HL-60/S4 (cell line): ENCODE data around the gene SPTB.

Experiments
- in situ Hi-C: fragments of 300-500 bp; cut with MboI; formaldehyde crosslinking; loops from 2 replicates; pipeline ENCODE4 v1.14.3; 2022; ENCODE audit warnings: low sequenced_read_pairs

The SPTB gene

DNA sequence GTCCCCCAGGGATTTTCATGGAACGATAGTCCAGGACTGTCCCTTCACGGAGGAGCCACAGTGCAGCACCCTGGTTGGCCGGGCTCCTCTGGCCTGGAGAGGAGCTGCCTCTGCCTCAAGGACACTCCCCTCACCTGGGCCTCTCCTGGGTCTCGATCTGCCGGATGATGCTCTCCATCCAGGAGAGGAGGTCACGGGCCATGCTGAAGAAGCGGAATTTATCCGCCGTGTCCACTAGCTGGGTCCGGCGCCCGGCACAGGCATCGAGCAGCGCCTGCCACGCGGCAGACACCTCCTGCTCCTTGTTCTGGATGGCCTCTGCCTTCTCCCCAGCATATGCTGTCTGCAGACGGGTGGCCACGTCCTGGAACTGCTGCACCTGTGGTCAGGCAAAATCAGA, 109.0 kb downstream of the SPTB start:
- in situ Hi-C loops, result no loop called here

DNA sequence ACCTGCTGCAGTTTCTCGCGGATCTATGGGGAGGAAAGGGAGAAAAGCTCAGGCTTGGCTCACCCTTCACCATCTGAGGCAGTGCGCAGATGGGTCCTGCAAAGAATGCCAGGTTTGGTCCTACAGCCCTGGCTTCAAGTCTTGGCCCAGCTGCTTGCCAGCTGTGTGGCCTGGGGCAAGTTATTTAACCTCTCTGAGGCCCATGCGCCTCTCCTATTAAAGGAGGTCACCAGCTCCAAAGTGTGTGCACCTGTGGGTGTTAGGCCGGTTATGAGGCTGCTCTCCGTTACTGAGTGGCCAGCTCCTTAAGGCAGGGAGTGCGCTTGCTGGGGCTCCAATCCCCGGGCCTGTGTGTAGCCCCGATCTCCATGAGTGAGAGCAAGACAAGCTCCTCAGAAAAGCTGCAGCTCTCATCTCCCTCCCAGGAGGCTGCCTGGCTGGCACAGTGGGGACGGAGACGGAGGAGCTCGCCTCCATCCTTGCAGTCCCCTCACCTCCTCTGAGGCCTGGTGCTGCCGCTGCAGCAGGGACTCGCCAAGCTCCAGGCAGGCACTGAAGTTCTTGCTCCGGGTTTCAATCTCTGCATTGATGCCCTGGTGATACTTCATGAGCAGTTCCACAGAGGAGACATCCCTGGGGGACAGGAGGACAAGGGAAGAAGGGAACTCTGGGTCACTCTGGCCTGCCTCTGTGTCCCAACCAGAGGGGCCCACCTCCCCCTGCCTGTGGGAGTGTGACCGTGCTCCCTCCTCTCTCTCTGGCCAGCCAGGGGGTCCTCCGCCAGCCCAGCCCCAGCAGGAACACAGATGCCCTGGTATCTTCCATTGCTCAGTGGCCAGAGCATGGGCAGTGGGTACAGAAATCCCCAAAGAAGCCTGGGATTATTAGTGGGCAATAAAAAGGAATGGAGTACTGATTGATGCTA, 110.3 kb downstream of the SPTB start:
- in situ Hi-C loops, result no loop called here

DNA sequence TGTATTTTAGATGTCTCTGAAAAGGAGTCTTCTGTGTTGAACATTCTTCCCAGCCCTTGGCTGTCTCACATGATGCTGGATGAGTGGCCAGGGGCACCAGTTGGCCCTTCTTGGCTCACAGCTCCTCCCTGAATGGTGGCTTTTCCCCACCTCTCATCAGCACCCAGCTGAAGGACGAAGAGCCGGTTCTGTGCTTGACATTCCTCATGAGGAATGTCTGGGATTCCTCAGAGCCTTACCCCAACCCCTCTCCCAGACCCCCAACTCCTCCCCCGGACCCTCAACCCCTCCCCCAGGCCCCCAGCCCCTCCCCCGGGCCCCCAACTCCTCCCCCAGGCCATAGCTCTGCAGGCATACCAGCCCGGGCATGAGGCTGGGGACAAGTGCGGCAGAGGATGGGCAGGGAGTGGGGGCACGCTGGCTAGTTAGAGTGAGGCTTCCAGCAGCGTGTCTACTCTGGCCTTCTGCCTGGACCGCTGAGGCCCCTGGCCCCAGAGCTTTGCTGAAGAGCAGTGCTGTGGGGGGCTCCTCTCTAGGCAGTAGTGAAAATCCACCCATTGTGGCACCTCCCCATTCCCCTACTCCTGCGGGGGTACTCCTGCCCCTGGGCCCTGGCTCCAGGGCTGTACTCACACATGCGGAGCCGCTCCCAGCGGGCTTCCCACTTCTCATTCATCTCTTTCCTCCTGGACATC, 111.2 kb downstream of the SPTB start:
- in situ Hi-C loops, result no loop called here

DNA sequence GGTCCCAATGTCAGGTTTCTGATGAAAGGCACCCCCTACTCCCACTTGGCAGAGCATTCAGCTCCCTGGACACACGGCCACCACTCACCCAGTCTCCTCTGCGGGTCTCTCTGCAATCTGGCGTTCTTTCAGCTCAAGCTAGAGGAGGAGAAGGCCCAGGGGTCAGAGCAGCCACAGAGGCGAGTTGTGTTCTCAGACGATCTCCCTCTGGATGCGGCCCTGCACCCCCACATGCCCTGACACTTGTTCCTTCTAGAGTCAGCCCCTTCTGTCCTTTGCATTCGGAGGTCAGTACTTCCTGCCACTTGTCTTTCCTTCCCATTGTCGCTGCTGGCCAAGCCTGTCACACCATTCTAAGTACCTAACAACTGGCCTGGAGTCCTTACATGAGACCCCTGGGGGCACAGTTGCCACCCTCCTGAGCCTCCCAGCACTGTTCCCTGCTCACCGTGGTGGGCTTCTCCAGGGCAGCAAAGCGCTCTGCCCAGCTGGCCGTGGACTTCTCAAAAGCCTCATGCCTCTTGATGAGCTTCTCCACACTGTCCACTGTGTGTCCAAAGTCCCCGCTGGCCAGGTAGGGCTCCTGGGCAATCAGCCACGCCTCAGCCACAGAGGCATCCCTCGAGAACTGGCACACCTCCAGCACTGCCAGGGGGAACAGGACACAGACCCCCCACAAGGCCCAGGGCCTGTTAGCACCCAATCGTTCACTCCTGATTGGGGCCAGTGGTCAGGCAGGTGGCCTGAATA, 112.3 kb downstream of the SPTB start:
- in situ Hi-C loops, result no loop called here

DNA sequence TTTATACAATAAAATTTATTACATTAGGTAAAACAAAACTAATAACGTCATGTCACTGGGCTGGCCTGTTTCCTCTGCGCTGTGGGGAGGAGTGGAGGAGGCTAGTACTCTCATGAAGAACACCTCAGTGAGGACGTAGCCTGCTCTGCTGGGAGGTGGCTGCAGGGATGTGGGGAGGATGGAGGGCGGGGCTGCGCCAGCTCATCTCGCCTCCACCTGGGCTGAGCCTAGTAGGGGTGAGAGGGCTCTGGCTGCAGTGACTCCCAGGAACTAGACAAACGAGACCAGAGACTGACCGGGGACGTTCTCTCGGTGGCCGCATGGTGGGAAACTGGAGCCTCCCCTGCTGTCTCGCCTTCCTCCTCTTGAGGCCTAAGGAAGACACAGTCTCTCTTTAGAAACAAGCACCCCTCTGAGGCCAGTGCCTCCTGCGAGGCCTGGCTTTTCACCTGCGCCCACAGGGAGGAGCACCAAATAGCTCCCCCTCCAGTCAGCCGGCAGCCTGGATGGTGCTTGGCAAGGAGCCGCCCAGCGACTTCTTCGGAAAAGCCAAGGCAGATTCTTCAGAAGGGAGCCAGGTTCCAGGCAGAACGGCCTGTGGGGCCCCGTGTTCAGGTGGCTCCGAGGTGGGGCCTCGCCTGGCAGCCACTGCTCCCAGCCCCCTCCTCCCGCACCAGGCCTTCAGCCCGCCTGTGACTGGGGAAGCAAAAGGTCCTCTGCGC, 113.1 kb downstream of the SPTB start:
- in situ Hi-C loops, result no loop called here

DNA sequence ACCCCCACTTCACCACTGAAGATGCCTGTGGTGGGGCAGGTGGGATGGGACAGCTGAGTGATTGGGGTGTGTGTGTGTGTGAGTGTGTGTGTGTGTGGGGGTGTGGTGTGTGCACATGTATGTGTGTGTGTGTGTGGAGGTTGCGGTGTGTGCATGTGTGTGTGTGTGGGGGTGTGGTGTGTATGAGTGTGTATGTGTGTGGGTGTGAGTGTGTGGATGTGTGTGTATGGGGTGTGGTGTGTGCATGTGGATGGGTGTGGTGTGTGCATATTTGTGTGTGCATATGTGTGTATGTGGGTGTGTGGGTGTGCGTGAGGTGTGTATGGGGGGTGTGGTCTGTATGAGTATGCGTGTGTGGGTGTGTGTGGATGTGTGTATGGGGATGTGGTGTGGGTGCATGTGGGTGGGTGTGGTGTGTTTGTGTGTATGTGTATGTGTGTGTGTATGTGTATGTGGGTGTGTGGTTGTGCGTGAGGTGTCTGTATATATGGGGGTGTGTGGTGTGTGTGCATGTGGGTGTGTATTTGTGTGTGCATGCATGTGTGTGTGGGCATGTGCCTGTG, 113.9 kb downstream of the SPTB start:
- in situ Hi-C loops, result no loop called here

DNA sequence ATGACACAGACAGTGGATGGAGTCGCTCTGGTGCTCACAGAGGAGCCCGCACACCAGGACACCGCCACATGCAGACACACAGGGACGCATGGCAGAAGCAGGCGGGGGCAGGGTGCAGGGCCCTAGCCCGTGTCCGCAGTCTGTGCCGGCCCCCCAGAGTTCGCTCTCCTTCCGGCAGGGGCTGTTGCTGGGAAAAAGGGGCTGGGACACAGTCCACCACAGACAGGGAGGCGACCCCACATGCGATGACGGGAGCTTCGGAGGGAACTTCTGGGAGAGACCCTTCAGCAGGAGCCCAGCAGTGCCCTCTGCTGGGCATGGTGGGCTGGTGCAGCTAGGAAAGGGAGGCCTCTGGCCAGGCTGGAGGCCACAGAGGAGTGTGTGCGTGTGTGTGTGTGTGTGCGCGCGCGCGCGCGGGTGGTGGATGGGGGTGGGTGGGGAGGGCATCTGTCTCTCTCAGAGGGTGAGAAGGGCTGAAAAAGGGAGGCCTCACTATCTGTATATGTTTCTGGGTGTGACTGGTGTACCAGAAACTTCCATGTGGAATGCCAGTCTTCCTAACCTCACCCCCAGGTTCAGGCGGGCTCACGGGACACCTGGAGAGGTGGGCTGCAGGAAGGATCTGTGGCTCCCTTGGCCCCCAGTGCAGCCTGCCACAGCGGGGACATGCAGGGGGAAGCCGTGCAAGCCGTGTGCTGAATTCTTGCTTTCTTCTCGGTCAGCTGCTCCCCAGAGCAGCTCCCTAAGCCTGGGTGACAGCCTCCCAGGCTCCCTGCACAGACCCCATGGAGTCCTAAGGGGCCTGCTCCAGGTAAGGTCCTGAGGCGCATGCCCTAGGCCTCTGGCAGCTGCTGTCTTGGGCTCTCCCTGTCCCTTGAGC, 114.8 kb downstream of the SPTB start:
- in situ Hi-C loops, result no loop called here

DNA sequence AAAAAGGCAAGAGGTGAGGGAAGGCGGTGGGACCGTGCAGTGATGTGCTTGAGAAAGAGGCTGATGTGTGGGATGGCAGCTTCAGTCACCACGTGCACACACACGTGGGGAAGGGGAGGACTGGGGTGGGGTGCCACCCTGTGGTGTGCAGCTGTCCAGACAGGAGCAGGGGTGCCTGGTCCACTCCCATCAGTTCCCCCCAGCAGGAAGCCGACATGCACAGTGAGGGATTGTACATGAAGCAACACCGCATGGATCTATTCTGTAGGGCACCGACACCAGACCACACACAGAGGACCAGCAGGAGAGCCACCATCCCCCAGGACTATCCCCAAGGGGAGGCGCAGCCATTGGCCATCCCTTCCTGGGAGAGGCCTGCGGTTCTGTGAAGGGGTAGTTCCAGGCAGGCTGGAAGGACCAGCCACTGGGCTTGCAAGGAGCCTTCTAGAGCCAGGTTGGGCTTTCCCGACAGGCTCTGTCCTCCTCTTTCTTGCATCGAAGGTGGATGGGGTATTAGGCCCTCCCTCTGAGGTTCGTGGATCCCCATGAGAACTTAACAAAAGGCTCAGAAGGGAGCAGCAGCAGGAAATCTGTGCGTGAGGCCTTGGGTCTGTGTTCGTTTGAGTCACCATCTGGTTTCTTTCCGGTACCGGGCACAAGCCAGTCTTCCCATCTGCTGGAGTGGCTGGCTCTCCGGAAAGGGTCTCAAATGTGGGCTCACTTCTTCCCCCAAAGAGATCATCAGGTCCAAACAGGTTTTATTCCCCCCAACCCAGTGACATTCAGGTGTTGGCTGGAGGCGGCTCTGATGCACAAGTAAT, 115.7 kb downstream of the SPTB start:
- in situ Hi-C loops, result no loop called here

DNA sequence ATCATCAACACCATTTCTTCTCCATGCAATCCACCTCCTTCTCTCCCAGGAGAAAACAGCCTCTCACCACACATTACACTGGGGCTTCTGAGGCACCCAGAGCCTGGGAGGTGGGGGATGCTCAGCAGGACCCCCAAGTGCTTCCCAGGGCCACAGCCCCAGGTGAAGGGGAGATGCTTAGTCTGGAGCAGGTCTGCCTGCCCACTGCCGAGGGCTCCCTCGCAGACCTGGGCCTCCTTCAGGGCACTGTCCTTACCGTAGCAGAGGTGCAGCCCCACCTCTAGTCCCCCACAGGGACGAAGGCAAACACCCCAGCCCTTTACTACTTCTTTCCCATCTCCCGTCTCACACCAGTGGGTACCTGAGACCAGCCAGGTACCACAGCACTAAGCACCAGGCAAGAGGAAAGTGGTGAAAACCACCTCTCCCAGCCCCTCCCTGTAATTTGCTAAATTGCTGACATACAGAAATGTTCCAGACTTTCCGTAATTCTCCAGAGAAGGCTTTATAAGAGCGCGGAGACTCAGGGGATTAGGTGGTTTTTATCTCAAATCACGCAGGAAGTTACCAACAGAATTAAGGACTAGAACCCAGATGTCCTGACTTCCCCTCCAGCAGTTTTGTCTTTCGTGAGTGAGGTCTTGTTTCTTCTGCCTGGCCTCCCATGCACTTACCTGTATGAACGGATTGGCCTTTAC, 116.5 kb downstream of the SPTB start:
- in situ Hi-C loops, result no loop called here

DNA sequence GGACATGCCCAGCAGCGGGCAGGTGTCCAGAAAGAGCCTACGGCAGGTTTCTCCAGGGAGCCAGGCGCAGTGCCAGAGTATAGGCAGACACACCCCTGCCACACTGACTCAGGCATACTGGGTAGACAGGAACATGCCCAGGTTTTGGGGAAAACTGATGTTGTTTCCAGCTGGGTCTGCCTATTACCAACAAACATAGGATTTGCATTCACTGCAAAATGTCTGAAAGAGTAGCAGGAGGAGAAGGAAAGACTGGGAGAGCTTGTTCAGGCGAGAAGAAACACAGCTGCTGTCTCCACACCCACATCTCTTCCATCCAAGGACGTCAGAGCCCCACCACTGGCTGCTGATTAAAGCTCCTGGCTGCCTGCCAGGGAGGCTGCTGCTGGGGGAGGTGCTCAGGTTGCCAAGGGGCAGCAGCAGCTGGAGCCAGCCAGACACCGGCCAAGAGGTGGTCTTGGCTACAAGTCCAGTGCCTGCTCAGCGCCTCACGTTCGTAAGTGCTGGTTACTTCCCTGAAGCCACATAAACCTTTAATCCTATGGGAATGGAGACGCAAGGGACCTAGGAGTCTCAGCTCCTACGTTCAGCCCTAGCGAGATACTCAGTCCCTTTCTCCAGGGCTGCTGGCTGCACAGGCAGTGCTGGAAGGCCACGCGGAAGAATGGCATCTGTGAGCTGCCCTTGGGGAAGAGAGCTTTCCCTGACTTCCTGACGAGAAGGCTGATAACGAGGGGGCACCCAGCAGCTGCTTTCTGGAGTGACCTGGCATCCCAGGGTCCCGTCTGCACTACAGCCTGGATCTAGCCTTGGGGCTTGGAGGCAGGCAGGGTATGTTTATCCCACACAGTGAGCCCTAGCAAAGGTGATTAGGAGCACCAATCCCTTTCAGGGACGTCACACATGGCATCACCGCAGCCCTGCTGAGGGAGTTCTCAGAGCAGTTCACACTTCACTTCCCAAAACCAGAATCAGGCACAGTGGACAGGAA, 117.4 kb downstream of the SPTB start:
- in situ Hi-C loops, result no loop called here

DNA sequence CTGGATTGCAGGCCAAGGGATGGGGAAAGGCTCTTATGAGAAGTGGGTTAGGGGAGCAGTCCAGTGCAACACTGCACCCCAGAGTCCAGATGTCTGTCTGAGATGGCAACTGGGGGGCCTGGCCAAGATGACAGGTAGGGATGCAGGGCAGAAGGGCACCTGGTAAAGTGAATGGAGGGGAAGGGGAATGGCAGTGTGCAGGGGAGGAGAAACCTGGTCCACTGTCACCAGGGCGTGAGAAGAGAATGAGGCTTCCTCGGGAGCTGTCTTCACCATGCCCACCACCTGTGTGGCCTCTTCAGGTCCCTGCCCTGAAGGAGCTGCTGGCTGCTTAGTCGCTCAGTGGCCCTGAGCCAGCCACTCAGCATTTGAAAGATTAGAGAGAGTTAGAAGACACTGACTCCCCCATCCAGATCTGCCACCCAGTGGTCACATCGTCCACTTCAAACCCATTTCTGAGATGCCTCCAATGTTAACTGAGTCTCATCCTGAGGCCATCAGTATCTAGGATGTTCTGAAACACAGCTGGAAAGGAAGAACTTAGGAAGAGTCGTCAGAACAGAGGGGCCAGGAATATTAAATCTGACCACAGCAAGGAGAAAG, 118.2 kb downstream of the SPTB start:
- in situ Hi-C loops, result no loop called here

DNA sequence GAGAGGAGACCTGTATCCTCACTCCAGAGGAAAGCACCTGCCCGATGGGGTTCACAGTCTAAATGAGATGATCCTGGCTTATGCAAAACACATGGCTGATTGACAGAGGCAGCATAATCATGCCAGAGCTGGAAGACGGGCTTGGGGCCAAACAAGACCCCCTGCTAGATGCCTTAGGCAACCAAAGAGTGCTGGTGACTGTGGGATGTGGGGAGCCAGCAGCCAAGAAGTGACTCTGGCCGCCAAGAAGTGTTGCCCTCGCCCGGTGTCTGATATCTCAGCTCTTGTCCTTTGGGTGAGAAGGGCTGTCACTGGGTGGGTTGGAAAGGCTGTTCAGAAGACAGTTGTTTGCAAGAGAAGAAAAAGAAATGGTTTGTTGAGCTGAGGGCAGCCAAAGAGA, 118.8 kb downstream of the SPTB start:
- in situ Hi-C loops, result no loop called here

DNA sequence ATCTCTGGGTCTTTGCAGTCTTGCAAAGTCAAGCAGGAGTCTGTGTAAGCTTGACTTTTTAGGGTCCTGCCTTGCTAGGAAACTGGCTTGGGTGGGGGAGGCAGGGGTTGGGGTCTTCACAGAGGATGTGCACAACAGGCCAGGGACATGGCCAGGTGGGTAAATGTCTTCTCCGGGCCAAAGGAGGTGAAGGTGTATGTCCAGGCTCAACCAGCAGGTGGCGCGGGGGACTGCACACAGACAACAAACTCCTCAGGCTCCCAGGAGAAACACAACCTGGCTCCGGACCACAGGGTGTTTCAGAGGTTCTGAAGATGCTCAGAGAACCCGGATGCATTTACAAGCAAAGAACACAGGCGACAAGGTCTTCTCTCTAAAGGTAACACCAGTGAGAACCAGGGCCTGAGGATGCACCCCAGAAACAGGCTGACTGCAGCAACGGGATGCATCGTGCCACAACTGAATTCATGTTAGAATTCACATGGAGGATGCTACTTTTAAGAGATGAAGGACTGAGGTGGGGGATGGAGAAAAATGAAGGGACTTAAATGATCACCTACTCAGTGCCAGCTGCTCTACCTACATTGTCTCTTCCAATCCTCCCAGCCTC, 119.5 kb downstream of the SPTB start:
- in situ Hi-C loops, result no loop called here

DNA sequence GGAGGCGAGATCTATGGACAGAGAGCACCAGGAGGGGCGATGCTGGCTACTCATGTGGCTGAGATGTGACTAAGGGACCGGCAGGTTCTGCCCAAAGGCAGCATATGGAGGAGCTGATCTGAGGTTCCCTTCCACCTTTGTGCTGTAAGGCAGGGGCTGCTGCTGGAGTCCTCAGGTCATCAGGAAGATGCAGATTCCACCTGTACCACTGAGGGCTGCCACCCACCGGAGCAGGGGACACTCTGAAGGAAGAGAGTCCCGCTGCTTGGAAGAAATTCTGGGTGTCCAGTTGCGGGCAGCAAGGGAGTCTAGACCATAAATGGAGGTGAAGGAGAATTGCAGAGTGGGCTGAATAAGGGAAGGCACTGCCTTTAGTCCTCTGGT, 120.2 kb downstream of the SPTB start:
- in situ Hi-C loops, result loop anchor here (10.0 kb wide), 1 partner anchor 85 kb away; no protein-coding TSS in a partner anchor

DNA sequence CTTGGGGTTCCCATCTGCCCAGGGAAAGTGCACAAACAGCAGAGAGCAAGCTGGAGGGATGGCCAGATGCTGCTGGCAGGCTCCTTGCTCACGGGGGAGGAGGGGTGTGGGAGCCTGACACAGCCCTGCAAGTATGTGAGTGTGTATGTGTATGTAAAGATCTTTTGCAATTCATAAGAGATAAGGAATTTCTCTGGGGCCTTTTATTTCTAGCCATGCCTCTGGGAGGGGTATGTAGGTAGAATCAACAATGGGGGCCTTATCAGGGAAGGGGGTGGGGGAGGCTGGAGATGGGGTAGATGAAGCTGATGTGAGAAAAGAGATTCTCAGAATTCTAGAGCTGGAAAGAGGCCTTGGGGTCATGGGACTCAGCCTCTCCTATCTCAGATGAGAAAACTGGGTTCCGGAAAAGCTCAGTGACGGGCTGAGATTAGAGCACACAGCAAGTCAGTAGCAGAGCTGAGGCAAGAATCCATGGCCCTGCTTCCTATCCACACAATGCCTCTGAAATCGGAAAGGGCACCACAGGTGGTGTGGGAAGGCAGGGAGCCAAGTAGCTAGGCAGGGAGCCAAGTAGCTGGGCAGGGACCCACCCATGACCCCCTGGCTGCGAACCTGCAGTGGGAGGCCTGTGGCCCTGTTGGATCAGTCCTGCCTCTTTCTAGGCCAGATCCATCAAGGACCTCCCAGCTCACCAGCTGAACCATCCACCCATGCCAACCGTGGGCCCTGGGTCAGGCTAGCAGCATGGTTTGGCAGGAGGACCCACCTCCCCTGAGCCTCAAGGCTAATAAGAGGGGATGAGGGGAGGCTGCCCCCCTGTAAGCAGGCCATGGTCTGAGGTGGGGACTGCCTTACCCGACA, 120.8 kb downstream of the SPTB start:
- in situ Hi-C loops, result loop anchor here (10.0 kb wide), 1 partner anchor 84 kb away; no protein-coding TSS in a partner anchor
